ENCODE data around the gene MN1.

Gene MN1

GRCh38 chr22:27772081-27772983 is 29.2 kb downstream of the MN1 start:
- TF ChIP-seq, protein P1, sequence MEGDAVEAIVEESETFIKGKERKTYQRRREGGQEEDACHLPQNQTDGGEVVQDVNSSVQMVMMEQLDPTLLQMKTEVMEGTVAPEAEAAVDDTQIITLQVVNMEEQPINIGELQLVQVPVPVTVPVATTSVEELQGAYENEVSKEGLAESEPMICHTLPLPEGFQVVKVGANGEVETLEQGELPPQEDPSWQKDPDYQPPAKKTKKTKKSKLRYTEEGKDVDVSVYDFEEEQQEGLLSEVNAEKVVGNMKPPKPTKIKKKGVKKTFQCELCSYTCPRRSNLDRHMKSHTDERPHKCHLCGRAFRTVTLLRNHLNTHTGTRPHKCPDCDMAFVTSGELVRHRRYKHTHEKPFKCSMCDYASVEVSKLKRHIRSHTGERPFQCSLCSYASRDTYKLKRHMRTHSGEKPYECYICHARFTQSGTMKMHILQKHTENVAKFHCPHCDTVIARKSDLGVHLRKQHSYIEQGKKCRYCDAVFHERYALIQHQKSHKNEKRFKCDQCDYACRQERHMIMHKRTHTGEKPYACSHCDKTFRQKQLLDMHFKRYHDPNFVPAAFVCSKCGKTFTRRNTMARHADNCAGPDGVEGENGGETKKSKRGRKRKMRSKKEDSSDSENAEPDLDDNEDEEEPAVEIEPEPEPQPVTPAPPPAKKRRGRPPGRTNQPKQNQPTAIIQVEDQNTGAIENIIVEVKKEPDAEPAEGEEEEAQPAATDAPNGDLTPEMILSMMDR (conservative IDR thresholded peaks at IDR 0.05): no peak
- no peak overlapping the region for H3K27ac ChIP-seq

GRCh38 chr22:27771637-27772036 is 29.9 kb downstream of the MN1 start:
- H3K27ac ChIP-seq: no peak overlapping the region
- TF ChIP-seq, protein P1 (conservative IDR thresholded peaks at IDR 0.05): no peak

GRCh38 chr22:27769012-27769411 is 32.5 kb downstream of the MN1 start:
- no peak overlapping the region for H3K27ac ChIP-seq
- TF ChIP-seq, protein P1 (conservative IDR thresholded peaks at IDR 0.05): no peak

- TF ChIP-seq, protein P1 (conservative IDR thresholded peaks at IDR 0.05): no peak
- no peak overlapping the region for H3K27ac ChIP-seq
Measured at GRCh38 chr22:27768027-27768653, 33.4 kb downstream of the MN1 start.

- TF ChIP-seq, protein P1 (conservative IDR thresholded peaks at IDR 0.05): no peak
- no peak overlapping the region for H3K27ac ChIP-seq
Measured at GRCh38 chr22:27766679-27767078, 34.9 kb downstream of the MN1 start.

DNA sequence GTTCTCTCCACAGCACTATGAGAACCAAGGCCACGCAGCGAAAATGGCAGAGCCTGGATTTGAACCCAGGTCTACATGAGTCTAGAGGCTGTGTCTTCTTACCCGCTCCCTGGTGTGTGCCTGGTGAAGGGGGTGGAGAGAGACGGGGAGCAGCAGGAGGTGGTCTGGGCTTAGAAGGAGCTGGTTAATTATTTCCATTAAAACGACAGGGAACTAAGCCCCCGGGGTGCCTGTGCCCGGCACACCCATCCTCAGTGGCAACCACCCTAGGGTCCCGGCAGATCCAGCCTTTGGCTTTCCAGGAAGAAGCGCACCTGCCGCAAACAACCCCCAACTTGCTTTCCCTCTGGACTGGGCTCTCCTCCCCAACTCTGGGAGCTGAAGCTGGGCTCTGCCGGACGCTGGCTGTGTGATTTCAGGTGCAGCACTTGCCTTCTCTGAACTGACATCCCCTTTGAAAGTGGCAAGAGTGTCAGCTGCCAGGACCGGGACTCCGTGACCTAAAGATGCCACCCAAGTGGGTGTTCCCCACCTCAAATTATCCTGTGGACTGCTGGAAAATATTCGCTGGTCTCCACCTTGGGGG is 35.8 kb downstream of the MN1 start:
- no peak overlapping the region for H3K27ac ChIP-seq

More for the DNA sequence above, 35.8 kb downstream of the MN1 start:
- TF ChIP-seq, protein P1 (conservative IDR thresholded peaks at IDR 0.05): no peak

Data from VCaP (cell line).